Measurements from ENCODE around the gene ADAMTS12. TPM values are rescaled to one million over a fixed set of nuclear protein-coding genes. Genes with fewer than 3 reads are reported as not detected.

ADAMTS12 gene
- total RNA-seq, 1 experiment from 2014 or later = not detected

DNA sequence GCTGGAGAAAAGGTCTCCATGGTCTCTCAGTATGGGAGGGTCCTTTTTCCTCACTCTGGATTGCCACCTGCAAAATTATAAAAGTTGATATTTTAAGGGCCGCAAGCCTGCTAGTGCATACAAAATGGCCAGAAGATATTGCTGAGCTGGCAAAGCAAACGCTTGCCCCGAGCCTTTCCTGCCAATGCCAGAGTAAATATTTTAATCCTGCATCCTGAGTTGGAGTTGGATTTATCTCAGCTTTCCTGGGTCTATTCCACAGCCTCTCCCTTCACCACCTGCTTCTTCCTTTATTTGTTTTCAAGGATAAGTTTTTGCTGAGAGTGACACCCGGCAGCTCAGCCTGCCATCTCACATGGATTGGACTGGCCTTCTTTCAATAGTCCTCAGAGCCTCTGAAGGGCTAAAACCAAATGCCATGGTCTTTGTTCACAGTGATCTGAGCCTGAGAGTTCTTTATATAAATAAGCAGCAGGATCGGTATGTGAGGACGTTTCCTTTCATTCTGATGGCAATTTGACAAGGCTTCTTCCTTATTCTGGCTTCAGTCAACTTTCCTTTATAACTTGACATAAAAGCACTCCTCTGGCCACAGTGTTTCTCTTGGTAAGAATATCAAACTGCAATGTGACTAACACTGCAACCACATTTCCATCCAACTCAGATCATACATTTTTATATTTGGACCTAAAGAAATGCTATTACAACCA lies 170.1 kb downstream of the ADAMTS12 start:
- ChIA-PET CTCF (no interaction called here), POLR2A (no interaction called here)
- Mint-ChIP-seq H3K27me3 (ENCODE audit: insufficient read depth, unreplicated experiment) (peaks cover 7% of the 10 kb centered on the region), H3K27ac (ENCODE audit: unreplicated experiment) (no peak overlapping the region), H3K4me3 (ENCODE audit: unreplicated experiment) (no peak overlapping the region), H3K9me3 (ENCODE audit: unreplicated experiment) (no peaks in the 10 kb centered on the region), H3K36me3 (ENCODE audit: insufficient read depth, unreplicated experiment) (no peaks in the 10 kb centered on the region), H3K4me1 (ENCODE audit: low read depth, unreplicated experiment) (no peaks in the 10 kb centered on the region)
- no TSS peak for BruUV-seq (replicated peaks)
- Histone ChIP-seq H3K9me3 (no peaks in the 10 kb centered on the region), H3K27me3 (replicated peaks; ENCODE audit: control insufficient read depth, insufficient read depth, low read length) (no peaks in the 10 kb centered on the region; the same call in 1 of the 2 replicates), H3K4me1 (no peaks in the 10 kb centered on the region), H3K4me3 (ENCODE audit: low read depth, low read length) (no peak overlapping the region), H3K36me3 (ENCODE audit: control insufficient read depth, insufficient read depth, low read length) (no peaks in the 10 kb centered on the region)
- intact Hi-C loops (cut with micrococcal nuclease; ENCODE audit: unreplicated experiment) = no loop called here
- no peak for DNase-seq
- TF ChIP-seq, protein P1, sequence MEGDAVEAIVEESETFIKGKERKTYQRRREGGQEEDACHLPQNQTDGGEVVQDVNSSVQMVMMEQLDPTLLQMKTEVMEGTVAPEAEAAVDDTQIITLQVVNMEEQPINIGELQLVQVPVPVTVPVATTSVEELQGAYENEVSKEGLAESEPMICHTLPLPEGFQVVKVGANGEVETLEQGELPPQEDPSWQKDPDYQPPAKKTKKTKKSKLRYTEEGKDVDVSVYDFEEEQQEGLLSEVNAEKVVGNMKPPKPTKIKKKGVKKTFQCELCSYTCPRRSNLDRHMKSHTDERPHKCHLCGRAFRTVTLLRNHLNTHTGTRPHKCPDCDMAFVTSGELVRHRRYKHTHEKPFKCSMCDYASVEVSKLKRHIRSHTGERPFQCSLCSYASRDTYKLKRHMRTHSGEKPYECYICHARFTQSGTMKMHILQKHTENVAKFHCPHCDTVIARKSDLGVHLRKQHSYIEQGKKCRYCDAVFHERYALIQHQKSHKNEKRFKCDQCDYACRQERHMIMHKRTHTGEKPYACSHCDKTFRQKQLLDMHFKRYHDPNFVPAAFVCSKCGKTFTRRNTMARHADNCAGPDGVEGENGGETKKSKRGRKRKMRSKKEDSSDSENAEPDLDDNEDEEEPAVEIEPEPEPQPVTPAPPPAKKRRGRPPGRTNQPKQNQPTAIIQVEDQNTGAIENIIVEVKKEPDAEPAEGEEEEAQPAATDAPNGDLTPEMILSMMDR (IDR thresholded peaks at IDR 0.05; ENCODE audit: insufficient read depth in 1 of 2, low read depth in 1 of 2, low read length in 1 of 2, severe bottlenecking in 1 of 2, unreplicated experiment in 1 of 2) = no peak

DNA sequence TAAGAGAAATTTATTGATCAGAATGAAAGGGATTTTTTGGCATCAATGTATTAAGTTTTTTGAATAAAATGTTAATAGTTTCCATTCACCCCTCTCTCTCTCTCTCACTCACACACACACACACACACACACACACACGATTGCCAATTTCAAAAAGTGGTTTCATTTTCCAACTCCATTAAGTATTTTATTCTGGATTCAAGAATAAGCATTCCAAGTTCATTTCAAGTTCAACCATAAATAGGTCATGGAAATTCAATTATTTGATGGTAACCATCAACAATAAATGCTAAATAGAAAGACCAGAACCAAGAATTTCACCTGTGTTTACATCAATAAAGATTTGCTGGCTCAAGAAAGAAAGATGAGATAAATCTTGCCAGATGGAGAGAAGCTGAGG lies 171.6 kb downstream of the ADAMTS12 start:
- no peak overlapping the region for H3K4me3 ChIP-seq (ENCODE audit: low read depth, low read length)
- Mint-ChIP-seq H3K27ac (ENCODE audit: unreplicated experiment) (no peak overlapping the region), H3K36me3 (ENCODE audit: insufficient read depth, unreplicated experiment) (no peaks in the 10 kb centered on the region), H3K27me3 (ENCODE audit: insufficient read depth, unreplicated experiment) (peaks cover 7% of the 10 kb centered on the region), H3K4me1 (ENCODE audit: low read depth, unreplicated experiment) (no peaks in the 10 kb centered on the region), H3K4me3 (ENCODE audit: unreplicated experiment) (no peak overlapping the region), H3K9me3 (ENCODE audit: unreplicated experiment) (no peaks in the 10 kb centered on the region)
- no peaks in the 10 kb centered on the region for H3K4me1 ChIP-seq
- TF ChIP-seq, protein P1 (IDR thresholded peaks at IDR 0.05; ENCODE audit: insufficient read depth in 1 of 2, low read depth in 1 of 2, low read length in 1 of 2, severe bottlenecking in 1 of 2, unreplicated experiment in 1 of 2) = no peak
- no TSS peak for BruUV-seq (replicated peaks)
- intact Hi-C loops (cut with micrococcal nuclease; ENCODE audit: unreplicated experiment) = no loop called here
- H3K9me3 ChIP-seq = no peaks in the 10 kb centered on the region
- DNase-seq = no peak
- H3K27me3 ChIP-seq (replicated peaks; ENCODE audit: control insufficient read depth, insufficient read depth, low read length) = no peaks in the 10 kb centered on the region; the same call in 1 of the 2 replicates
- POLR2A ChIA-PET = no interaction called here
- CTCF ChIA-PET = no interaction called here
- no peaks in the 10 kb centered on the region for H3K36me3 ChIP-seq (ENCODE audit: control insufficient read depth, insufficient read depth, low read length)

DNA sequence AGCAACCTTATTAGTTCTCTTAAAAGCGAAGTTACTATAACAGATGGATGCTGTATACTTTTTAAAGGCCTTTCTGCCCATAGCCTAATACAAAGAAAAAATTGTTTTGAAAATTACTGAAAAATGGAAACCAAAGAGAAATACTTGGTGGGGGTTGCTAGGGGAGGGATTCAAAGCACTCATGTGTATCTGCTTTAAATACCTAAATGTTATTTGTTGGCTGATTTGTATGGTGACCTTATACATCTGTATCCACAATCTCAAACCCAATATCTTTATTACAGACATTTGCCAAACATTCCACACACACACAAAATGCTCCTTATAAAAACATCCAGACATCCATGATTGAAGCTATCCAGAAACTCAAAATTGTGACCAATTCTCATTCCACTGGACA lies 172.0 kb downstream of the ADAMTS12 start:
- Mint-ChIP-seq H3K4me3 (ENCODE audit: unreplicated experiment) (no peak overlapping the region), H3K4me1 (ENCODE audit: low read depth, unreplicated experiment) (no peaks in the 10 kb centered on the region), H3K9me3 (ENCODE audit: unreplicated experiment) (no peaks in the 10 kb centered on the region), H3K36me3 (ENCODE audit: insufficient read depth, unreplicated experiment) (no peaks in the 10 kb centered on the region), H3K27ac (ENCODE audit: unreplicated experiment) (no peak overlapping the region), H3K27me3 (ENCODE audit: insufficient read depth, unreplicated experiment) (peaks cover 5% of the 10 kb centered on the region)
- BruUV-seq (replicated peaks) = no TSS peak
- Histone ChIP-seq H3K4me3 (ENCODE audit: low read depth, low read length) (no peak overlapping the region), H3K36me3 (ENCODE audit: control insufficient read depth, insufficient read depth, low read length) (no peaks in the 10 kb centered on the region), H3K27me3 (replicated peaks; ENCODE audit: control insufficient read depth, insufficient read depth, low read length) (no peaks in the 10 kb centered on the region; the same call in 1 of the 2 replicates), H3K9me3 (no peaks in the 10 kb centered on the region), H3K4me1 (no peaks in the 10 kb centered on the region)
- ChIA-PET POLR2A (no interaction called here), CTCF (no interaction called here)
- intact Hi-C loops (cut with micrococcal nuclease; ENCODE audit: unreplicated experiment) = no loop called here
- TF ChIP-seq, protein P1 (IDR thresholded peaks at IDR 0.05; ENCODE audit: insufficient read depth in 1 of 2, low read depth in 1 of 2, low read length in 1 of 2, severe bottlenecking in 1 of 2, unreplicated experiment in 1 of 2) = no peak
- no peak for DNase-seq
